ENCODE measurements around the gene LRMDA. TPM values are rescaled to one million over a fixed set of nuclear protein-coding genes. Genes with fewer than 3 reads are reported as not detected.

LRMDA gene
- total and polyA plus RNA-seq, 2 of the 13 experiments (the other 11 are each of a cell fraction or from before 2014, with no cell fraction given) = 13.4 to 22.0 TPM

DNA sequence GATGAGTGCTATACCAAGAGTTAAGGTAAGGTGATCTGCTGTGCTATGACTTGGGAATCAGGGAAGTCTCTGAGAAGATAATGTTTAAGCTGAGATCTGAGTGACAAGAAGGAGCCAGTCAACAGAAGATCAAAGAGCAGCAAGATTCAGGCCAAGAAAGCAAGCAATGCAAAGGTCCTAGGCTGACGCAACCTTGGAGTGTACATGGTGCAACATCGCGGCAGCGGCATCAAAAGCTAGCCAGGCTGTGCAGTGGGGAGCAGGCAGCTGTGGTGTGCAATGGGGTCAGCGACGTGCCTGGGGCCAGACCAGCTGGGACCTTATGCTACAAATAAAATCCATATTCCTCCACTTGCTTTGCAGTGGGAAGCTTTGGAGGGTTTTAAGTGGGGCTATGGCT is 324.1 kb downstream of the LRMDA start (continued):
- no peak for TF ChIP-seq FOXA1 (IDR thresholded peaks at IDR 0.05)
- TF ChIP-seq FOXA1 (CRISPR knock-in tag; IDR thresholded peaks at IDR 0.05) = peak; percentile 91
- peak; percentile 35; the same call in 1 of the 2 replicates for TF ChIP-seq ZSCAN25 (CRISPR knock-in tag; IDR thresholded peaks at IDR 0.05)
- TF ChIP-seq, protein P1, sequence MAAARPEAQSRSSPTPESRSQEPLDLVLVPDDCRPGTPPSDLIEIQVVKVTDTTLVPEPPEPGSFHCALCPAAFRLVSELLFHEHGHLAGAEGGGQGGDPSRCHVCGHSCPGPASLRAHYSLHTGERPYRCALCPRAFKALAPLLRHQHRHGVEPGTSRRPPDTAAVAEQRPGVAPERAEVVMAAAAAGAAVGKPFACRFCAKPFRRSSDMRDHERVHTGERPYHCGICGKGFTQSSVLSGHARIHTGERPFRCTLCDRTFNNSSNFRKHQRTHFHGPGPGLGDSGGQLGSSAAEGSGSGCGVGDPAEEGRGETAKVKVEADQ (CRISPR knock-in tag; IDR thresholded peaks at IDR 0.05; ENCODE audit: borderline replicate concordance) = no peak
- TF ChIP-seq KDM5A (IDR thresholded peaks at IDR 0.05; ENCODE audit: borderline replicate concordance, low read length) = no peak
- TF ChIP-seq MED13 (CRISPR knock-in tag; IDR thresholded peaks at IDR 0.05) = peak; percentile 69; the same call in 1 of the 2 replicates
- TF ChIP-seq, protein P2, sequence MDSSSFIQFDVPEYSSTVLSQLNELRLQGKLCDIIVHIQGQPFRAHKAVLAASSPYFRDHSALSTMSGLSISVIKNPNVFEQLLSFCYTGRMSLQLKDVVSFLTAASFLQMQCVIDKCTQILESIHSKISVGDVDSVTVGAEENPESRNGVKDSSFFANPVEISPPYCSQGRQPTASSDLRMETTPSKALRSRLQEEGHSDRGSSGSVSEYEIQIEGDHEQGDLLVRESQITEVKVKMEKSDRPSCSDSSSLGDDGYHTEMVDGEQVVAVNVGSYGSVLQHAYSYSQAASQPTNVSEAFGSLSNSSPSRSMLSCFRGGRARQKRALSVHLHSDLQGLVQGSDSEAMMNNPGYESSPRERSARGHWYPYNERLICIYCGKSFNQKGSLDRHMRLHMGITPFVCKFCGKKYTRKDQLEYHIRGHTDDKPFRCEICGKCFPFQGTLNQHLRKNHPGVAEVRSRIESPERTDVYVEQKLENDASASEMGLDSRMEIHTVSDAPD (CRISPR knock-in tag; IDR thresholded peaks at IDR 0.05) = peak; percentile 70; the same call in 1 of the 2 replicates
- no peak for TF ChIP-seq RFX5 (IDR thresholded peaks at IDR 0.05; ENCODE audit: low read depth, low read length)
- no peak for TF ChIP-seq NPAS2 (CRISPR knock-in tag; IDR thresholded peaks at IDR 0.05; ENCODE audit: borderline replicate concordance)
- TF ChIP-seq U2AF1 (optimal IDR thresholded peaks at IDR 0.05; ENCODE audit: low read depth, low read length) = no peak
- TF ChIP-seq, protein P3, sequence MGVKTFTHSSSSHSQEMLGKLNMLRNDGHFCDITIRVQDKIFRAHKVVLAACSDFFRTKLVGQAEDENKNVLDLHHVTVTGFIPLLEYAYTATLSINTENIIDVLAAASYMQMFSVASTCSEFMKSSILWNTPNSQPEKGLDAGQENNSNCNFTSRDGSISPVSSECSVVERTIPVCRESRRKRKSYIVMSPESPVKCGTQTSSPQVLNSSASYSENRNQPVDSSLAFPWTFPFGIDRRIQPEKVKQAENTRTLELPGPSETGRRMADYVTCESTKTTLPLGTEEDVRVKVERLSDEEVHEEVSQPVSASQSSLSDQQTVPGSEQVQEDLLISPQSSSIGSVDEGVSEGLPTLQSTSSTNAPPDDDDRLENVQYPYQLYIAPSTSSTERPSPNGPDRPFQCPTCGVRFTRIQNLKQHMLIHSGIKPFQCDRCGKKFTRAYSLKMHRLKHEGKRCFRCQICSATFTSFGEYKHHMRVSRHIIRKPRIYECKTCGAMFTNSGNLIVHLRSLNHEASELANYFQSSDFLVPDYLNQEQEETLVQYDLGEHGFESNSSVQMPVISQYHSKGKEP (CRISPR knock-in tag; IDR thresholded peaks at IDR 0.05) = 0 out of 2 replicates have a peak, but pooled peaks have one; percentile 6
- TF ChIP-seq, protein P4, sequence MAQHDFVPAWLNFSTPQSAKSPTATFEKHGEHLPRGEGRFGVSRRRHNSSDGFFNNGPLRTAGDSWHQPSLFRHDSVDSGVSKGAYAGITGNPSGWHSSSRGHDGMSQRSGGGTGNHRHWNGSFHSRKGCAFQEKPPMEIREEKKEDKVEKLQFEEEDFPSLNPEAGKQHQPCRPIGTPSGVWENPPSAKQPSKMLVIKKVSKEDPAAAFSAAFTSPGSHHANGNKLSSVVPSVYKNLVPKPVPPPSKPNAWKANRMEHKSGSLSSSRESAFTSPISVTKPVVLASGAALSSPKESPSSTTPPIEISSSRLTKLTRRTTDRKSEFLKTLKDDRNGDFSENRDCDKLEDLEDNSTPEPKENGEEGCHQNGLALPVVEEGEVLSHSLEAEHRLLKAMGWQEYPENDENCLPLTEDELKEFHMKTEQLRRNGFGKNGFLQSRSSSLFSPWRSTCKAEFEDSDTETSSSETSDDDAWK (CRISPR knock-in tag; IDR thresholded peaks at IDR 0.05) = no peak
- no peak for TF ChIP-seq MAZ (IDR thresholded peaks at IDR 0.05; ENCODE audit: borderline replicate concordance, low read depth, low read length)
- peak; percentile 75 for TF ChIP-seq MAZ (CRISPR knock-in tag; IDR thresholded peaks at IDR 0.05; ENCODE audit: low read depth)
- TF ChIP-seq MBNL3 (CRISPR knock-in tag; conservative IDR thresholded peaks at IDR 0.05) = no peak
- no peak for TF ChIP-seq IRX3 (CRISPR knock-in tag; IDR thresholded peaks at IDR 0.05; ENCODE audit: borderline replicate concordance, low read depth)
- peak; percentile 70 for TF ChIP-seq DPF2 (CRISPR knock-in tag; IDR thresholded peaks at IDR 0.05; ENCODE audit: borderline replicate concordance, low read depth)
- no peak for TF ChIP-seq SP4 (CRISPR knock-in tag; IDR thresholded peaks at IDR 0.05)
- no peak for TF ChIP-seq ZNF263 (CRISPR knock-in tag; IDR thresholded peaks at IDR 0.05)
- no peak for TF ChIP-seq STAT5B (CRISPR knock-in tag; IDR thresholded peaks at IDR 0.05)
- no peak for TF ChIP-seq ZNF496 (CRISPR knock-in tag; IDR thresholded peaks at IDR 0.05; ENCODE audit: insufficient replicate concordance)
- no peak for TF ChIP-seq FIP1L1 (IDR thresholded peaks at IDR 0.05; ENCODE audit: borderline replicate concordance, insufficient read depth, low read depth, low read length)
- no peak for TF ChIP-seq SMARCC2 (IDR thresholded peaks at IDR 0.05)
- TF ChIP-seq HOXA9 (CRISPR knock-in tag; IDR thresholded peaks at IDR 0.05; ENCODE audit: borderline replicate concordance) = no peak
- TF ChIP-seq, protein P5, sequence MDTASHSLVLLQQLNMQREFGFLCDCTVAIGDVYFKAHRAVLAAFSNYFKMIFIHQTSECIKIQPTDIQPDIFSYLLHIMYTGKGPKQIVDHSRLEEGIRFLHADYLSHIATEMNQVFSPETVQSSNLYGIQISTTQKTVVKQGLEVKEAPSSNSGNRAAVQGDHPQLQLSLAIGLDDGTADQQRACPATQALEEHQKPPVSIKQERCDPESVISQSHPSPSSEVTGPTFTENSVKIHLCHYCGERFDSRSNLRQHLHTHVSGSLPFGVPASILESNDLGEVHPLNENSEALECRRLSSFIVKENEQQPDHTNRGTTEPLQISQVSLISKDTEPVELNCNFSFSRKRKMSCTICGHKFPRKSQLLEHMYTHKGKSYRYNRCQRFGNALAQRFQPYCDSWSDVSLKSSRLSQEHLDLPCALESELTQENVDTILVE (CRISPR knock-in tag; IDR thresholded peaks at IDR 0.05) = 0 out of 2 replicates have a peak, but pooled peaks have one; percentile 52

All from HepG2 (cell line).